ENCODE data around the gene CEP20.

DNA sequence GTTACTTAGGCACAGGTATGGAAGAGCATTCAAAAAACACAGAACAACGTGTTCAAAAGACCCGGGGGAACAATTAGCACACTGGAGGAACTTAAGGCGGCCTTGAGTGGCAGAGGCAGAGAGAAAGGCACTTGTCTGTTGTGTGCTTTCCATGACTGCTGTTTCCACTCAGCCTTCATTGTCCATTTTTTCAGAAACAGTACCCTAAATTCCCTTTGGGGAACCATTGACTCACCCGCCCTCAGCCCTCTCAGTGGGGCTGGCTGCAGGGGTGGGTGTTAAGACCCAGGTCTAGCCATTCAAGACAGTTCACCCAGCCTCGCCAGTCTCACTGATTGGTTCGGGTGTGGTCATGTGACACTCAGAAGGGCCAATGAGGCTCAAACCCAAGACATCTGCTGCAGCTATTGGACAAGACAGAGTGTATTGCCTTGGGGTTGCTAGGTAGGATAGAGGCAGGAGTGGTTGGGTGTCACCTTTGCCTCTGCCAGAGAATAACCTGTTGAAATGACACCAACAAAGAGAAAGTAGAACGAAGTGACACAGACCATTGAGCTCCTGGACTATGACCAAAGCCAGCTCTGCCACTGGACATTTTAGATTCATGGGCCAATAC lies 19.6 kb upstream of the CEP20 start:
- no peak for TF ChIP-seq GATA2 (IDR thresholded peaks at IDR 0.05; ENCODE audit: low read depth, low read length)
- no peak for TF ChIP-seq GATA3 (IDR thresholded peaks at IDR 0.05; ENCODE audit: low read depth, low read length)

Measured in SH-SY5Y (cell line).